GM18517 (cell line): ENCODE data around the gene KCND2.

Experiments
- ATAC-seq: cut with Tn5 transposase; IDR thresholded peaks from one replicate; pipeline ENCODE4 v1.9.1; 2021; ENCODE audit warnings: mild to moderate bottlenecking, moderate library complexity; ENCODE audit not compliant: unreplicated experiment

Gene KCND2

GRCh38 chr7:120307991-120308545 lies 35.1 kb downstream of the KCND2 start:
- no peak for ATAC-seq

- ATAC-seq = no peak
These were observed 38.2 kb downstream of the KCND2 start for GRCh38 chr7:120311028-120311788.

- ATAC-seq = no peak
These were observed 47.4 kb downstream of the KCND2 start for GRCh38 chr7:120320218-120320961.

GRCh38 chr7:120327054-120327453 lies 54.1 kb downstream of the KCND2 start:
- ATAC-seq = no peak

- no peak for ATAC-seq
These were observed 59.5 kb downstream of the KCND2 start for GRCh38 chr7:120332433-120332832.

- peak; percentile 97 for ATAC-seq
These were observed 61.5 kb downstream of the KCND2 start for GRCh38 chr7:120334475-120334874.

- ATAC-seq = peak; percentile 50
These were observed 64.4 kb downstream of the KCND2 start for GRCh38 chr7:120337308-120337907.

- no peak for ATAC-seq
These were observed 71.3 kb downstream of the KCND2 start for GRCh38 chr7:120344276-120344675.

GRCh38 chr7:120353171-120353570 lies 80.2 kb downstream of the KCND2 start:
- ATAC-seq = no peak

GRCh38 chr7:120360918-120361317 lies 87.9 kb downstream of the KCND2 start:
- peak; percentile 92 for ATAC-seq

GRCh38 chr7:120363414-120363813 lies 90.4 kb downstream of the KCND2 start:
- no peak for ATAC-seq

- peak; percentile 51 for ATAC-seq
These were observed 98.0 kb downstream of the KCND2 start for GRCh38 chr7:120370954-120371353.

- ATAC-seq = no peak
These were observed 100.2 kb downstream of the KCND2 start for GRCh38 chr7:120373174-120373573.

- ATAC-seq = peak; percentile 47
These were observed 121.6 kb downstream of the KCND2 start for GRCh38 chr7:120394595-120394994.

- peak; percentile 93 for ATAC-seq
These were observed 122.6 kb downstream of the KCND2 start for GRCh38 chr7:120395526-120396019.

GRCh38 chr7:120398284-120399000 lies 125.5 kb downstream of the KCND2 start:
- ATAC-seq = no peak

- ATAC-seq = peak; percentile 21
These were observed 128.0 kb downstream of the KCND2 start for GRCh38 chr7:120400806-120401455.

GRCh38 chr7:120402079-120402767 lies 129.2 kb downstream of the KCND2 start:
- peak; percentile 67 for ATAC-seq

- no peak for ATAC-seq
These were observed 129.8 kb downstream of the KCND2 start for GRCh38 chr7:120402801-120403200.

- peak; percentile 61 for ATAC-seq
These were observed 131.1 kb downstream of the KCND2 start for GRCh38 chr7:120404042-120404441.
